ENCODE results near the gene ENTPD5.
"Not testable (repeated sequence)": the region's sequence is repeated elsewhere in the genome, so short reads cannot be mapped to it uniquely, and the experiment has no call there.

The ENTPD5 gene

DNA sequence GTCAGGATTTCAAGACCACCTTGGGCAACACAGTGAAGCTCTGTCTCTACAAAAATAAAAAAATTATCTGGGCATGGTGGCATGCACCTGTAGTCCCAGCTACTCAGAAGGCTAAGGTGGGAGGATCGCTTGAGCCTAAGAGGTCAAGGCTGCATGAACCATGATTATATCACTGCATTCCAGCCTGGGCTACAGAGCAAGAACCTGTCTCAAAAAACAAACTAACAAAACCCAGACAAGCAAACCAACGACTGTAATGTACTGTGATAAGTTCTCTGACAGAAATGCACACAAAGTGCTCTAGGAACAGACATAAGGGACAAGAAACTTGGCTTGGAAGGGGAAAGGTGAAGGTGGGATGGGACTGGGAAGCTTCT is 22.4 kb downstream of the ENTPD5 start:
- Mint-ChIP-seq H3K9me3 (no peaks in the 10 kb centered on the region), H3K27me3 (no peaks in the 10 kb centered on the region), H3K27ac (ENCODE audit: low read depth) (no peak overlapping the region), H3K36me3 (ENCODE audit: insufficient read depth) (peaks cover 4% of the 10 kb centered on the region), H3K4me3 (no peak overlapping the region), H3K4me1 (no peaks in the 10 kb centered on the region)
- ATAC-seq (replicated peaks; ENCODE audit: extremely low read depth, poor library complexity, severe bottlenecking) (no peak), DNase-seq (ENCODE audit: low spot score in 2 of 2) (no peak)

DNA sequence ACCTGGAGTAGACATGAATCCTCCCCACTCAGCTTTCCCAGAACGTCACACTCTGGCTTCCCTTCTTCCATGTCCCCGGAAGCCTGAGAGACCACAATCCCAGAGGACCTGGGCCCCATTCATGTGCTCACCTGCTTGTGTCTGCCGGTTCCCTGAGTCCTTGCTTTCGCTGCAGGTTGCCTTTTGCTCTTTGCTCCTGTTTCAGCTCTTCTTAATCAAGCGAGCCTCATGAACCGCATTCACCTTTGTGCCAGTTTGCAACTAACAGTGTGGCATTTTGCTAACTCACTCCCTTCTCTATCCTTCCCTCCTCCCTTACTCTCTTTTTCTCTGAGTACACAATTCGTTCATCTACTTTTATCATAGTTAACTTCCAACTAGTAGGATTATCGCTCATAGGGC is 23.1 kb downstream of the ENTPD5 start:
- H3K27ac Mint-ChIP-seq (ENCODE audit: low read depth): no peak overlapping the region
- H3K36me3 Mint-ChIP-seq (ENCODE audit: insufficient read depth): peaks cover 5% of the 10 kb centered on the region
- no peaks in the 10 kb centered on the region for H3K4me1 Mint-ChIP-seq
- no peak overlapping the region for H3K4me3 Mint-ChIP-seq
- no peaks in the 10 kb centered on the region for H3K9me3 Mint-ChIP-seq
- H3K27me3 Mint-ChIP-seq: no peaks in the 10 kb centered on the region
- ATAC-seq (replicated peaks; ENCODE audit: extremely low read depth, poor library complexity, severe bottlenecking) (no peak), DNase-seq (ENCODE audit: low spot score in 2 of 2) (no peak)

DNA sequence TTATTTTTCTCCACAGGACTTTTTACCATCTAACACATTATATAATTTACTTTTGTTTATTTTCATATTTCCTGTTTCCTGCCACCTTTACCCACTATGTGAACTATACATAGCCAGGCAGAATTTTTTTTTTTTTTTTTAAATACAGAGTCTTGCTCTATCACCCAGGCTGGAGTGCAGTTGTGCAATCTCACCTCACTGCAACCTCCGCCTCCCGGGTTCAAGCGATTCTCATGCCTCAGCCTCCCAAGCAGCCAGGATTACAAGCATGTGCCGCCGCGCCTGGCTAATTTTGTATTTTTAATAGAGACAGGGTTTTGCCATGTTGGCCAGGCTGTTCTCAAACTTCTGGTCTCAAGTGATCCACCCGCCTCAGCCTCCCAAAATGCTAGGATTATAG is 24.2 kb downstream of the ENTPD5 start:
- H3K27ac Mint-ChIP-seq (ENCODE audit: low read depth); H3K36me3 Mint-ChIP-seq (ENCODE audit: insufficient read depth); DNase-seq (ENCODE audit: low spot score in 2 of 2); H3K27me3 Mint-ChIP-seq; ATAC-seq (replicated peaks; ENCODE audit: extremely low read depth, poor library complexity, severe bottlenecking); H3K4me3 Mint-ChIP-seq; H3K4me1 Mint-ChIP-seq; H3K9me3 Mint-ChIP-seq: not testable (repeated sequence)

DNA sequence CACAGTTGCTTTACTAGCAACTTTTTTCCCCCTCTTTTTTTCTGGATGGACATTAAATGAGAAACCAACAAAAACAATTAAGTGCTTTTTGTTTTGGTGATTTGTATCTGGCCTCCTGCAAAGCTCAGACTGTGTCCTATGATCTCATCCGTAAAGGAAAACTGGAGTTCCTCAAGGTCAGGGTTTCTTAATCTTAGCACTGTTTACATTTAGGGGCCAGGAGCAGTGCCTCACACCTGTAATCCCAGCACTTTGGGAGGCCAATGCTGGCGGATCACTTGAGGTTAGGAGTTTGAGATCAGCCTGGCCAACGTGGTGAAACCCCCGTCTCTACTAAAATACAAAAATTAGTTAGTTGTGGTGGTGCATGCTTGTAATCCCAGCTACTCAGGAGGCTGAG is 28.0 kb downstream of the ENTPD5 start:
- peaks cover 5% of the 10 kb centered on the region for H3K36me3 Mint-ChIP-seq (ENCODE audit: insufficient read depth)
- no peaks in the 10 kb centered on the region for H3K4me1 Mint-ChIP-seq
- H3K27me3 Mint-ChIP-seq: no peaks in the 10 kb centered on the region
- ATAC-seq (replicated peaks; ENCODE audit: extremely low read depth, poor library complexity, severe bottlenecking): no peak
- no peak overlapping the region for H3K4me3 Mint-ChIP-seq
- no peak for DNase-seq (ENCODE audit: low spot score in 2 of 2)
- no peaks in the 10 kb centered on the region for H3K9me3 Mint-ChIP-seq
- no peak overlapping the region for H3K27ac Mint-ChIP-seq (ENCODE audit: low read depth)

DNA sequence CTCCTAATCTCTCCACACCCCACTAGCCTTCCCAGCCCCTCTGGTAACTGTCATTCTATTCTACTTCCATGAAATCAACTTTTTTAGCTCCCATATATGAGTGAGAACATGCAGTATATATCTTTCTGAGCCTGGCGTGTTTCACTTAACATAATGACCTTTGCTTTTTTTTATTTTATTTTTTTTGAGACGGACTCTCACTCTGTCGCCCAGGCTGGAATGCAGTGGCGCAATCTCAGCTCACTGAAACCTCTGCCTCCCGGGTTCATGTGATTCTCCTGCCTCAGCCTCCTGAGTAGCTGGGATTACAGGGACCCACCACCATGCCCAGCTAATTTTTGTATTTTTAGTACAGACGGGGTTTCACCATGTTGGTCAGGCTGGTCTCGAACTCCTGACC is 30.4 kb downstream of the ENTPD5 start:
- not testable (repeated sequence) for DNase-seq (ENCODE audit: low spot score in 2 of 2); H3K4me1 Mint-ChIP-seq; H3K27ac Mint-ChIP-seq (ENCODE audit: low read depth); H3K9me3 Mint-ChIP-seq; H3K27me3 Mint-ChIP-seq; H3K36me3 Mint-ChIP-seq (ENCODE audit: insufficient read depth); ATAC-seq (replicated peaks; ENCODE audit: extremely low read depth, poor library complexity, severe bottlenecking); H3K4me3 Mint-ChIP-seq

GRCh38 chr14:73988065-73988464 is 31.0 kb downstream of the ENTPD5 start:
- H3K9me3 Mint-ChIP-seq: no peaks in the 10 kb centered on the region

GRCh38 chr14:73977896-73978295 is 41.2 kb downstream of the ENTPD5 start:
- DNase-seq (ENCODE audit: low spot score in 2 of 2) (no peak), ATAC-seq (replicated peaks; ENCODE audit: extremely low read depth, poor library complexity, severe bottlenecking) (no peak)
- Mint-ChIP-seq H3K27ac (ENCODE audit: low read depth) (peak overlapping the region; percentile 66), H3K9me3 (no peaks in the 10 kb centered on the region), H3K36me3 (ENCODE audit: insufficient read depth) (peaks cover 3% of the 10 kb centered on the region), H3K4me1 (no peaks in the 10 kb centered on the region), H3K4me3 (no peak overlapping the region), H3K27me3 (no peaks in the 10 kb centered on the region)

More at GRCh38 chr14:73988065-73988464, 31.0 kb downstream of the ENTPD5 start:
- H3K27ac Mint-ChIP-seq (ENCODE audit: low read depth): no peak overlapping the region
- H3K4me3 Mint-ChIP-seq: no peak overlapping the region
- no peaks in the 10 kb centered on the region for H3K27me3 Mint-ChIP-seq
- H3K4me1 Mint-ChIP-seq: no peaks in the 10 kb centered on the region
- DNase-seq (ENCODE audit: low spot score in 2 of 2) (no peak), ATAC-seq (replicated peaks; ENCODE audit: extremely low read depth, poor library complexity, severe bottlenecking) (no peak)
- peaks cover 9% of the 10 kb centered on the region for H3K36me3 Mint-ChIP-seq (ENCODE audit: insufficient read depth)

- Mint-ChIP-seq H3K27me3 (no peaks in the 10 kb centered on the region), H3K36me3 (ENCODE audit: insufficient read depth) (peaks cover 11% of the 10 kb centered on the region), H3K4me3 (no peak overlapping the region), H3K27ac (ENCODE audit: low read depth) (no peak overlapping the region), H3K4me1 (no peaks in the 10 kb centered on the region), H3K9me3 (no peaks in the 10 kb centered on the region)
- DNase-seq (ENCODE audit: low spot score in 2 of 2) (no peak), ATAC-seq (replicated peaks; ENCODE audit: extremely low read depth, poor library complexity, severe bottlenecking) (no peak)
Measured at GRCh38 chr14:73976125-73976524, 43.0 kb downstream of the ENTPD5 start.

GRCh38 chr14:73973497-73973896 is 45.6 kb downstream of the ENTPD5 start:
- no peaks in the 10 kb centered on the region for H3K27me3 Mint-ChIP-seq
- H3K4me1 Mint-ChIP-seq: no peaks in the 10 kb centered on the region
- no peak overlapping the region for H3K27ac Mint-ChIP-seq (ENCODE audit: low read depth)
- H3K4me3 Mint-ChIP-seq: no peak overlapping the region
- peaks cover 16% of the 10 kb centered on the region for H3K36me3 Mint-ChIP-seq (ENCODE audit: insufficient read depth)
- H3K9me3 Mint-ChIP-seq: no peaks in the 10 kb centered on the region
- DNase-seq (ENCODE audit: low spot score in 2 of 2) (no peak), ATAC-seq (replicated peaks; ENCODE audit: extremely low read depth, poor library complexity, severe bottlenecking) (no peak)

DNA sequence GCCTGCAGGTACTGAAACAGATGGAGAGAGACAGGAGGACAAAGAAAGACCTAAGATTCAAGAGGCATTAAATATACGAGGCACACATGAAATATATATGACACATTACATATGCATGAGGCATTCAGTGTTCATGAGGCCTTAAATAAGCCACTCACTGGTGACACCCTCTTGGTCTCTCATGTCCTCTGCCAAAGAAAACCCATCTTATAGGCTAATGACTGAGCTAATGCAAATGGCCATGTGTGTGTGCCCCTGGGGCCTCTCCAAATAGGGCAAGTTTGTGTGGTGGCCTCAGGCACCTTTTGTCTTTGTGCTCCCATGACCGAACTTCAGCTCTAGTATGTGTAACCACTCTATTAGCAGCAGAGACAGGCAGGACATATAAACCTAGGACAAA is 50.2 kb downstream of the ENTPD5 start:
- no peak for DNase-seq (ENCODE audit: low spot score in 2 of 2)
- no peak for ATAC-seq (replicated peaks; ENCODE audit: extremely low read depth, poor library complexity, severe bottlenecking)
- H3K36me3 Mint-ChIP-seq (ENCODE audit: insufficient read depth): peaks cover 21% of the 10 kb centered on the region
- no peaks in the 10 kb centered on the region for H3K27me3 Mint-ChIP-seq
- H3K27ac Mint-ChIP-seq (ENCODE audit: low read depth): no peak overlapping the region
- no peaks in the 10 kb centered on the region for H3K9me3 Mint-ChIP-seq
- no peak overlapping the region for H3K4me3 Mint-ChIP-seq
- H3K4me1 Mint-ChIP-seq: no peaks in the 10 kb centered on the region

GRCh38 chr14:73965216-73965615 is 53.9 kb downstream of the ENTPD5 start:
- Mint-ChIP-seq H3K36me3 (ENCODE audit: insufficient read depth) (peaks cover 29% of the 10 kb centered on the region), H3K4me3 (no peak overlapping the region), H3K27ac (ENCODE audit: low read depth) (peak overlapping the region; percentile 12), H3K27me3 (no peaks in the 10 kb centered on the region), H3K4me1 (no peaks in the 10 kb centered on the region), H3K9me3 (no peaks in the 10 kb centered on the region)
- DNase-seq (ENCODE audit: low spot score in 2 of 2) (no peak), ATAC-seq (replicated peaks; ENCODE audit: extremely low read depth, poor library complexity, severe bottlenecking) (no peak)

DNA sequence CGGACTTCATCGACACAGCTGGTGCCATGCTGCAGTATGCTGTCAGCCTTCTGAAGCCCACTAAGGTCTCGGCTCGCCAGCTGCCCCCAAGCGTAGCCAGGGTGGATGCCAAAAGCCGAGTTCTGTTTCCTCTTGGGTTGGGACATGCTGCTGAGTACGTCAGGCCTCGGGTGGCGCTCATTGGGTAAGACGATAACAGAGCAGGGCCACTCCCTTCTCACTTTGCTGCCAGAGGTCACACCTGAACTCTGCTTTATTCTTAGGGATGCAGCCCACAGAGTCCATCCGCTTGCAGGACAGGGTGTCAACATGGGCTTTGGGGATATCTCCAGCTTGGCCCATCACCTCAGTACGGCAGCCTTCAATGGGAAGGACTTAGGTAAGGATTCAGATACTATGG is 57.9 kb downstream of the ENTPD5 start:
- Mint-ChIP-seq H3K27ac (ENCODE audit: low read depth) (no peak overlapping the region), H3K4me3 (no peak overlapping the region), H3K9me3 (no peaks in the 10 kb centered on the region), H3K27me3 (no peaks in the 10 kb centered on the region), H3K4me1 (no peaks in the 10 kb centered on the region), H3K36me3 (ENCODE audit: insufficient read depth) (peaks cover 50% of the 10 kb centered on the region)
- no peak for ATAC-seq (replicated peaks; ENCODE audit: extremely low read depth, poor library complexity, severe bottlenecking)
- no peak for DNase-seq (ENCODE audit: low spot score in 2 of 2)

GRCh38 chr14:73958591-73958990 is 60.5 kb downstream of the ENTPD5 start:
- Mint-ChIP-seq H3K36me3 (ENCODE audit: insufficient read depth) (peaks cover 65% of the 10 kb centered on the region), H3K27me3 (no peaks in the 10 kb centered on the region), H3K4me3 (no peak overlapping the region), H3K27ac (ENCODE audit: low read depth) (no peak overlapping the region), H3K9me3 (no peaks in the 10 kb centered on the region), H3K4me1 (no peaks in the 10 kb centered on the region)
- DNase-seq (ENCODE audit: low spot score in 2 of 2): no peak
- no peak for ATAC-seq (replicated peaks; ENCODE audit: extremely low read depth, poor library complexity, severe bottlenecking)

GRCh38 chr14:73955674-73956073 is 63.4 kb downstream of the ENTPD5 start:
- no peak overlapping the region for H3K4me3 Mint-ChIP-seq
- ATAC-seq (replicated peaks; ENCODE audit: extremely low read depth, poor library complexity, severe bottlenecking) (no peak), DNase-seq (ENCODE audit: low spot score in 2 of 2) (no peak)
- H3K27me3 Mint-ChIP-seq: no peaks in the 10 kb centered on the region
- H3K27ac Mint-ChIP-seq (ENCODE audit: low read depth): no peak overlapping the region
- H3K9me3 Mint-ChIP-seq: no peaks in the 10 kb centered on the region
- peaks cover 8% of the 10 kb centered on the region for H3K4me1 Mint-ChIP-seq
- peaks cover 60% of the 10 kb centered on the region for H3K36me3 Mint-ChIP-seq (ENCODE audit: insufficient read depth)

Measured in central memory CD8-positive, alpha-beta T cell (primary cell).